ENCODE measurements around the gene POLR1C.
"Not testable (repeated sequence)": the region's sequence is repeated elsewhere in the genome, so short reads cannot be mapped to it uniquely, and the experiment has no call there.

Gene POLR1C

GRCh38 chr6:43493833-43494232 lies 23.1 kb upstream of the POLR1C start:
- no peak for DNase-seq

- no peak for DNase-seq
These were observed 22.6 kb upstream of the POLR1C start for GRCh38 chr6:43494321-43494720.

- no peak for DNase-seq
These were observed 22.1 kb upstream of the POLR1C start for GRCh38 chr6:43494766-43495165.

GRCh38 chr6:43495409-43495941 lies 21.4 kb upstream of the POLR1C start:
- peak; percentile 30 to 33 for DNase-seq

- DNase-seq, result peak; percentile 28
These were observed 20.3 kb upstream of the POLR1C start for GRCh38 chr6:43496370-43497128.

GRCh38 chr6:43497129-43497396 lies 19.8 kb upstream of the POLR1C start:
- DNase-seq, result no peak

GRCh38 chr6:43497689-43498088 lies 19.2 kb upstream of the POLR1C start:
- DNase-seq, result no peak

GRCh38 chr6:43498291-43498690 lies 18.6 kb upstream of the POLR1C start:
- DNase-seq, result not testable (repeated sequence)

- DNase-seq, result no peak
These were observed 17.7 kb upstream of the POLR1C start for GRCh38 chr6:43499028-43499815.

GRCh38 chr6:43500921-43501320 lies 16.0 kb upstream of the POLR1C start:
- no peak for DNase-seq

GRCh38 chr6:43502666-43503065 lies 14.2 kb upstream of the POLR1C start:
- no peak for DNase-seq

GRCh38 chr6:43503443-43503842 lies 13.4 kb upstream of the POLR1C start:
- no peak for DNase-seq

GRCh38 chr6:43504756-43505593 lies 11.9 kb upstream of the POLR1C start:
- no peak for DNase-seq

- DNase-seq, result no peak
These were observed 11.2 kb upstream of the POLR1C start for GRCh38 chr6:43505718-43506117.

- DNase-seq, result no peak
These were observed 10.7 kb upstream of the POLR1C start for GRCh38 chr6:43506171-43506570.

GRCh38 chr6:43506667-43507471 lies 10.0 kb upstream of the POLR1C start:
- DNase-seq, result peak; percentile 39 to 74

GRCh38 chr6:43508481-43509141 lies 8.3 kb upstream of the POLR1C start:
- no peak for DNase-seq

GRCh38 chr6:43509142-43509983 lies 7.5 kb upstream of the POLR1C start:
- no peak for DNase-seq

GRCh38 chr6:43509984-43510826 lies 6.7 kb upstream of the POLR1C start, which contains the start of gene LRRC73:
TSS of gene LRRC73 (minus strand) at chr6:43510346. CDS start at chr6:43509785, 561 bp downstream.
- DNase-seq, result peak in 1 of 2 experiments; percentile 72

GRCh38 chr6:43510827-43511163 lies 6.1 kb upstream of the POLR1C start:
- no peak for DNase-seq

Measured in SW 1271 (cell line).